Endometrial microvascular endothelial cells (primary cell): ENCODE data around the gene CTDSP1. TPM values are rescaled to one million over a fixed set of nuclear protein-coding genes. Genes with fewer than 3 reads are reported as not detected.

Experiments used
- in situ Hi-C: cut with HindIII; loops from 2 replicates; pipeline ENCODE4 v1.10.0; 2017; ENCODE audit warnings: low sequenced_read_pairs, low pct_unique_long_range_greater_than_20kb; ENCODE audit errors: inconsistent ontology term
- total RNA-seq: library from RNA; depleted of rRNA; stranded (reverse); fragments of >200 nt; gene quantifications from one replicate; pipeline ENCODE4 v1.2.3, GENCODE V29; 2015; ENCODE audit errors: inconsistent ontology term

Gene CTDSP1
- total RNA-seq, 1 donor from 2014 or later, result 76.4 TPM

DNA sequence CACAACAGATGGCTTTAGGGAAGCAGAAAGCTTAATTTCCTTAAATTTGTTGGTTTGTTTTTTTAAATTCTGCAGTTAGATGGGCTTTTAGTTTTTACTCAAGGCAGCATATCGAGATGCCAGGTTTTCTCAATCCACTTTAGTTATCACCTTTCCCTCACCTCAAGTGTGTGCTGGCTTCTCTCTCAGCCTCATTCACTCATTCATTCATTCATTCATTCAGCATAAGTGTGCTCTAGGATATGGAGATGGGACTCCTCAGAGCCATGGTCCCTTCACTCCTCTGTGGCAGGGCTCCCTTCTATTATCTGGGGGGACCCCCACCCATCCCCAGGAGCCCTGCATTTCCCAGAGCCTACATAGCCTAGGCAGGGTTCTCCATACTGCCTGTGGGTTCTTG lies 38.3 kb downstream of the CTDSP1 start:
- in situ Hi-C loops, result no loop called here

DNA sequence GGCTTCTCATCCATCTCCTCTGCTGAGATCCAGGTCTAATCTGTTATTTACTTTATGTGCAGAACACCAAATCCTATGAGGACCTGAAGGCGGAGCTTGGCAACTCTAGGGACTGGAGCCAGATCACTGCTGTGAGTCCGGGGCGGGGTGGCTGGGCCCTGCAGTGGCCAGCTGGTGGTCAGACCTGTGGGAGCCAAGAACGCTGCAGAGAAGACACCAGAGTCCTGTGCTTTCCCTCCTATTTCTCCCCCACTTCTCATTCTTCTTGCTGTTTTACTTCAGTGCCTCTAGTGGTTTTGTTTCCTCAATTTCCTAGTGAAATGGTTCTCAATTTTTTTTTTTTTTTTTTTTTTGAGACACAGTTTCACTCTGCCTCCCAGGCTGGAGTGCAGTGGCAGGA lies 38.9 kb downstream of the CTDSP1 start:
- in situ Hi-C loops, result no loop called here

DNA sequence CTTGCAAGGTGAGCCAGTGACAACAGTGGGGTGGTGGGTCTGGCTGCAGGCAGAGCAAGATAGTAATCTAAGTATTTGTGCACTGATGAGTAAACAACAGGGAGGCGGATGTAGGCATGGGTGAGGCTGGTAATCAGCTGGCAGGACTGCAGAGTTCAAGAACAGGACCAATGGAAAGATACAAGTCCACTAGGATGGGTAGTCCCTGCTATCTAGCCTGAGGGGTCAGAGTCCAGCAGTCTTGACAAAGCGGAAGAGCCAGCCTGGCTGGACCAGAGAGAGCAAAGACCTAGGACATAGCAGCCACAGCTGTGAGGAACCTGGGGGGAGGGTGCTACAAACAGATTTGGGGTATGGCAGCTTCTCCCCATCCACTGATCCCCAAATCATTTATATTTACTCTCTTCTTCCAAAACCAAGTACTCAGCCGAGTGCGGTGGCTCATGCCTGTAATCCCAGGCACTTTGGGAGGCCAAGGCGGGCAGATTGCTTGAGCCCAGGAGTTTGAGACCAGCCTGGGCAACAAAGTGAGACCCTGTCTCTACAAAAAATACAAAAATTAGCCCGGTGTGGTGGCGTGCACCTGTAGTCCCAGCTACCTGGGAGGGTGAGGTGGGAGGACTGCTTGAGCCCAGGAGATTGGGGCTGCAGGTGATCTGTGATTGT lies 45.2 kb downstream of the CTDSP1 start:
- in situ Hi-C loops, result no loop called here

DNA sequence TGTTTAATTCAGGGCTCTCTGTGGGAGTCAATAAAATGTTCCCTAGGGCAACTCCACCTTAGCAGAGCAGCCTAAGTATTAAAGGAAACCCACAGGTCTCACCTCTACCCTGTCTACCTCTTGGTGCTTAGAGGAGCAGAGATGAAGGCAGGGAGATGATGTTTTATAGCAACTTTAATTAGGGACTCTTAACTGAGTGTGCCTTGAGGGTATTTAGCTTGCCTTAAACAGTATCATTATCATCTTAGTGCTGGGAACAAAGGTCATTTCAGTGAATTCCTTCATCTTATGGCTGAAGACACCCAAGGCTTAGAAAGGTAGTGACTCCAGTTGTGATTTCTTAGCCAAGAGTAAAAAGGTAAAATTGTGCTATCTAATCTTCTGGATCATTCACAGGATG lies 45.9 kb downstream of the CTDSP1 start:
- in situ Hi-C loops, result no loop called here

DNA sequence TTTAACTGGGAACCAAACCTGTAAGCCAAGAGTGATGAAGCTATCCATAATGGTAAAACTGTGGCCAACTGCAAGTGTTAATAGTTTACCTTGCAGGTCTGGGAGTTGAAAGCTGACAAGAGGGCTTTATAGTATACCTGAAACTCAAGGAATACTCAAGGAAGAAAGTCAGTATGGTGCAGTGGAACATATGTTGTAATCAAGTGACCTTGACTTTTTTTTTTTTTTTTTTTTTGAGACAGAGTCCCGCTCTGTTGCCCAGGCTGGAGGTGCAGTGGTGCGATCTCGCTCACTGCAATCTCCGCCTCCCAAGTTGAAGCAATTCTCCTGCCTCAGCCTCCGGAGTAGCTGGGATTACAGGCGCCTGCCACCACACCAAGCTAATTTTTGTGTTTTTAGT lies 46.9 kb downstream of the CTDSP1 start:
- in situ Hi-C loops, result no loop called here

DNA sequence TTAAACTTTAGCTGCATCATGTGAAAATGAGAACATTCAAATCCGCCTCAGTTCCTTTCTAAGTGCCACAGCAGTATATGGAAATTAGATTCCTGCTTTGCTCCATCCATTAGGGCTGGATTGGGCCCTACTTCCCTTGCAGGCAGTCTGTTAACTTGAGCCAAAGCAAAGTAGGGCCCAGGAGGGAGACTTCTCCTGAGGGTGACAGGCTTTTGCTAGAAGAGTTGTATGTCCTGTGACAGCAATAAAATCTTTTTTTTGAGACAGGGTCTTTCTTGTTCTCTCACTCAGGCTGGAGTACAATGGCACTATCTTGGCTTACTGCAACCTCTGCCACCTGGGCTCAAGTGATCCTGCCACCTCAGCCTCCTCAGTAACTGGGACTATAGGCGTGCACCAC lies 47.4 kb downstream of the CTDSP1 start:
- in situ Hi-C loops, result no loop called here

DNA sequence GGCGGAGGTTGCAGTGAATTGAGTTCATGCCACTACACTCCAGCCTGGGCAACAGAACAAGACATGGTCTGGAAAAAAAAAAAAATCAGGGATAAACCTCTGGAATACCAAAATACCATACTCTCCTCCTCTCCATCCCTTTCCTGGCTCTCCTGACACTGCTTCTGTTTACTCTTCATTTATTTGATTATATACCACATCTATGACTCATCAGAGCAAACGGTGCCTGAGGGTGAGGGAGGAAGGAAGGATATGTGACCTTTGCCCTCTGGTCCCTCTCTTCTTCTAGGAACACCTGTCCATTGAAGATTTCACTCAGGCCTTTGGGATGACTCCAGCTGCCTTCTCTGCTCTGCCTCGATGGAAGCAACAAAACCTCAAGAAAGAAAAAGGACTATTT lies 49.3 kb downstream of the CTDSP1 start:
- in situ Hi-C loops, result no loop called here

DNA sequence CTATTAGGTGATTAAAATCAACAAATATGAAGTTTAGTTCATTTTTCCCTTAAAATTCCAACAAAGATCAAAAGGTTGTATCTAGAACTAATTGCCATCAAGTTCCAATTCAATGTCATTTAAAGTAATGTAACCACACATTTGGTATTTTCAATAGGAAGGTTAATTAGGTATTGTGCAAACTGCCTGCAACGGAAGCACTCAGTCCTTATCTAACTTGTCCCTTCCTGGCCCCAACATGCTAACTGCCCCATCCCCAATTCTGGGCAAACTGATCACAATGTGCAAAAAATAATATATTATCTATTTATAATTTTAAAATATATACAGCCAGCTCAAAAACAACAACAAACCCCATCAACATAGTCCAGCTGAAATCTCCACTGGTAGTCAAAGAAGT lies 52.4 kb downstream of the CTDSP1 start:
- in situ Hi-C loops, result no loop called here

Other genes starting within 250 kb of the CTDSP1 start
- gene CXCR1, start 232.9 kb upstream of the CTDSP1 start, total RNA-seq, result not detected
- gene ARPC2, start 182.7 kb upstream of the CTDSP1 start, total RNA-seq, result 558 TPM
- not detected for gene GPBAR1, start 138.9 kb upstream of the CTDSP1 start, total RNA-seq
- 117 TPM for gene AAMP, start 129.7 kb upstream of the CTDSP1 start, total RNA-seq
- gene PNKD, start 129.3 kb upstream of the CTDSP1 start, total RNA-seq, result 46.5 TPM
- 106 TPM for gene TMBIM1, start 107.4 kb upstream of the CTDSP1 start, total RNA-seq
- gene CATIP, start 43.0 kb upstream of the CTDSP1 start, total RNA-seq, result not detected
- not detected for gene SLC11A1, start 17.6 kb upstream of the CTDSP1 start, total RNA-seq
- not detected for gene VIL1, start 19.3 kb downstream of the CTDSP1 start, total RNA-seq
- 11.2 TPM for gene USP37, start 168.5 kb downstream of the CTDSP1 start, total RNA-seq
- 49.9 TPM for gene CNOT9, start 169.0 kb downstream of the CTDSP1 start, total RNA-seq
- gene PLCD4, start 208.0 kb downstream of the CTDSP1 start, total RNA-seq, result 2.0 TPM